Measurements from ENCODE around the gene TNFRSF25.

GRCh38 chr1:6513320-6513801 is 47.4 kb upstream of the TNFRSF25 start:
- TF ChIP-seq FOXP2 (optimal IDR thresholded peaks at IDR 0.05; ENCODE audit: control extremely low read depth, extremely low read length, insufficient read depth) (no peak), EZH2 (IDR thresholded peaks at IDR 0.05) (no peak), POLR2AphosphoS5 (IDR thresholded peaks at IDR 0.05; ENCODE audit: borderline replicate concordance, low read depth, low read length) (no peak)
